GM20000 (cell line): ENCODE data around the gene SKI.

Experiments used
- DNase-seq: peaks from one replicate; pipeline ENCODE4 v3.0.0; 2012; ENCODE audit warnings: low spot score
- TF ChIP-seq, protein P1 (sequence below): IDR thresholded peaks from 2 replicates; pipeline ENCODE4 v1.5.1; 2012; ENCODE audit warnings: mild to moderate bottlenecking, control low read depth; ENCODE audit errors: extremely low read depth, missing control alignments

The SKI gene

GRCh38 chr1:2271211-2271721, 43.1 kb downstream of the SKI start:
- TF ChIP-seq, protein P1, sequence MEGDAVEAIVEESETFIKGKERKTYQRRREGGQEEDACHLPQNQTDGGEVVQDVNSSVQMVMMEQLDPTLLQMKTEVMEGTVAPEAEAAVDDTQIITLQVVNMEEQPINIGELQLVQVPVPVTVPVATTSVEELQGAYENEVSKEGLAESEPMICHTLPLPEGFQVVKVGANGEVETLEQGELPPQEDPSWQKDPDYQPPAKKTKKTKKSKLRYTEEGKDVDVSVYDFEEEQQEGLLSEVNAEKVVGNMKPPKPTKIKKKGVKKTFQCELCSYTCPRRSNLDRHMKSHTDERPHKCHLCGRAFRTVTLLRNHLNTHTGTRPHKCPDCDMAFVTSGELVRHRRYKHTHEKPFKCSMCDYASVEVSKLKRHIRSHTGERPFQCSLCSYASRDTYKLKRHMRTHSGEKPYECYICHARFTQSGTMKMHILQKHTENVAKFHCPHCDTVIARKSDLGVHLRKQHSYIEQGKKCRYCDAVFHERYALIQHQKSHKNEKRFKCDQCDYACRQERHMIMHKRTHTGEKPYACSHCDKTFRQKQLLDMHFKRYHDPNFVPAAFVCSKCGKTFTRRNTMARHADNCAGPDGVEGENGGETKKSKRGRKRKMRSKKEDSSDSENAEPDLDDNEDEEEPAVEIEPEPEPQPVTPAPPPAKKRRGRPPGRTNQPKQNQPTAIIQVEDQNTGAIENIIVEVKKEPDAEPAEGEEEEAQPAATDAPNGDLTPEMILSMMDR: no peak
- no peak for DNase-seq

DNA sequence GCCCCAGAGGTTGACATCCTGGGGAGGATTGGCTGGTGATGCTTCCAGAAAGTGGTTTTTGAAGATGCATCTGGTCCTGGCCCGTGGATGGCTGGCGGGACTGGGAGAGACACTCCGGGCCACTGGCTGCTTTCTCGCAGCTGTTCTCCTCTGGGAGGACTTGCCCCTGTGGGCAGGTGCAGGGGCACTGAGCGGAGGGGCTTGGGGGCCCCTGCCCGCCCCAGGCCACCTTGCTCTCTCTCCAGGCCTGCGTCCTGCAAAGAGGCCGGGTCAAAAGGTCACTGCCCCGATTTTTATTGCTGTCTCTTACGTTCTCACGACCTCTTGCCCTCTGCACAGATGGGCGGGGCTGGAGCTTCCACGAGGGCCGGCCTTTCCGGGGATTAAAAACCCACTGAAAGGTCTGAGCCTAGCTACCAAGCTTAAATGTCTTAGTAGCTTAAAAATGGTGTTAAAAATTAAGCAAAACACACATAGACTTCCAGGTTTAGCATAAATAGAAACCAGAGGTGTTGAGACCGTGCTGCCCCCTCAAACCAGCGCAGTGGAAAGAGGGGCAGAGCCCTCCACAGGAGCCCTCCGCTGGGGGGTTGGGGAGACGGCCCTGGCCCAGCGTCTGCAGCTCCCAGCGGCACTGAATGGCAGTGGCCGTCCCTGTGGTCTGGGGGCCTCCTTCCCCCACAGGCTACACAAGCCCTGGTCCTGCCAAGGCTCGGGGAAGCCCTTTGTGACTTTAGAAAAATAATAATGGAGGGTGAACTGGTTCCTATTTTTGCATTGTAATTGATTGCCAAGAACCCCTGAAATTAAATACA, 43.9 kb downstream of the SKI start:
- TF ChIP-seq, protein P1: no peak
- DNase-seq: no peak

GRCh38 chr1:2272686-2273400, 44.7 kb downstream of the SKI start:
- TF ChIP-seq, protein P1: no peak
- DNase-seq: peak; percentile 24

GRCh38 chr1:2273401-2274090, 45.4 kb downstream of the SKI start:
- DNase-seq: no peak
- TF ChIP-seq, protein P1: no peak

DNA sequence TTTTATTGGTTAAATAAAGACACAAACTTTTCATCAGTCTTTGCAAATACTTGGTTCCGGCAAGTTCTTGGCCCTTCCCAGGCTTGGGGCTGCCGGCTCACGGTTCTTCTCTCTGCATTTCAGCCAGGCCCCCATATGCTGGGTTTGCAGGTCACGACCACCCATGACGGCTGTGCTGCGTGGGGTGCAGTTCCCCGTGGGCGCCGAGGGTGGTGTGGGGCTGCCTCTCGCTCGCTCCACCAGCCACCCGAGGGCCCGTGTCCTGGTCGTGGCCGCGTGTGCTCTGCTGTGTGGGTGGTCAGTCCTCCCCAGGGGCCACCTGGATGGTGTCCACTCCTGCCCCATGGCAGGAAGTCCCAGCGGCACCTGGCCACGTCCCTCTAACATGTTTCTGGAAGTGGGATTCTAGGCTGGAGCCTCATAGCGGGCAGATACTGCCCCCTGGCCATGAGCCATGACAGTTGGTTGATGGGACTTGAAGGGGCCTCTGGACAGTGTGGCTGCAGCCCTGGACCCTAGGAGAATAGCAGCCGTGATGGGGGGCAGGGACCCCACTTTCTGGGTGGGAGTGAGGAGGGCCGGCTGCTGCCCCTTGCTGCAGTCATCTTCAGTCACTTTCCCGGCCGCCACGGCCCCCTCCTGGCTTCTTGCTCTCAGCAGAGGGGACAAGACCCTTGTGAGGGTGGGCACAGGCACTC, 46.3 kb downstream of the SKI start:
- TF ChIP-seq, protein P1: no peak
- no peak for DNase-seq

DNA sequence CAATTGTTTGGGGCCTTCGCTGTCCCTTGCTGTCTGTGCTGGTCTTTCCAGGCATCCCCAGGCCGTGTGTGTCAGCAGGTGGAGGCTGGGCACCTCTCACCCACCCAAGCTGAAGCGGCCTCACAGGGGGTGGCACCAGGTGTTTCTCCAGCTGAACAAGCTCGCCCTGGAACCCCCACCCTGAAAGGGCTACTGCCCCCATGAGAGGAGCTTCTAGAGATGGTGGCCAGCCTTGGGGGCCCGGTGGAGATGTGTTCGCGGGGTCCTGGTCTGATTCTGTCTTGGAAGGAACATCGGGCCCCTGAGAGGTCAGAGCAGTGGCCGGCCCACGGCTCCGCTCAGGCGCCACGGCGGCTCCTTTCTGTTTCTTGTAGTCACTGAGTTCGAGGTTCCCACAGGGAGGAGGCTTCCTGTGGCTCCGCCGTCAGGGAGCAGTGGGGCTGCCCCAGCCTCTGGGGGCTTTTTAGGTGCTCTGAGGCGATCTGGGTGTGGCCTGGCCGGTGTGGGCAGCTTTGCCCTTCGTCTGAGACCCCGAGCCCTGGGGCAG, 46.9 kb downstream of the SKI start:
- peak; percentile 70 for DNase-seq
- TF ChIP-seq, protein P1: no peak
